NCI-H1930 (cell line): ENCODE measurements around the gene LHFPL2.
"Not testable (repeated sequence)": the region's sequence is repeated elsewhere in the genome, so short reads cannot be mapped to it uniquely, and the experiment has no call there.

ENCODE experiments used
- DNase-seq, 2 experiments: peaks; one replicate each; lab custom pipeline; 2025; lab: John Stamatoyannopoulos, UW

LHFPL2 gene

GRCh38 chr5:78467752-78468357 lies 180.7 kb downstream of the LHFPL2 start:
- peak in 1 of 2 experiments; percentile 1 for DNase-seq

- no peak for DNase-seq
Measured at GRCh38 chr5:78467140-78467539, 181.4 kb downstream of the LHFPL2 start.

GRCh38 chr5:78458843-78459242 lies 189.7 kb downstream of the LHFPL2 start:
- no peak for DNase-seq

- not testable (repeated sequence) for DNase-seq
Measured at GRCh38 chr5:78457507-78457906, 191.1 kb downstream of the LHFPL2 start.

GRCh38 chr5:78449103-78449502 lies 199.5 kb downstream of the LHFPL2 start:
- DNase-seq: no peak

- DNase-seq: no peak
Measured at GRCh38 chr5:78447775-78448424, 200.7 kb downstream of the LHFPL2 start.
